ENCODE results near the gene EEF1AKMT4.

The EEF1AKMT4 gene

DNA sequence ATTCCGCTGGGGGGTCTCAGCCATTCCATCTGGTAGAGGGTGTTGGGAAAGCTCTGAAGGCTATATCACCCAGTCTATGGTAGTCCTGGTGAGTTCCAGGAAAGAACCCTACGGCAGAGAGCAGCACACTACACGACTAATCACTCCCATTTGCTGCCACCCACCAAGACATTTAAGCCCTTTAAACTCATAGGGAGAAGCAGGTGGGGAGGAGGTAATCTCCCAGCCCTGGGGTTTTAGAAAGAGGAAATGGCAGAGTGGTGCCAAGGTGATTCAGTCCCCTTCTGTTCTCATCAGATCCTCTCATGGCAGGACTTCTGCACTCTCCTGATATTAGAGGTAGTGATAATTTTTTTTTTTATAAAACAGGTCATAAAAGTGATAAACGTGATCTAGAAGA, 30.7 kb upstream of the EEF1AKMT4 start:
- Histone ChIP-seq H3K9me3 (ENCODE audit: control insufficient read depth, insufficient read depth, low read length) (no peaks in the 10 kb centered on the region), H3F3A (ENCODE audit: control insufficient read depth, insufficient read depth) (no peaks in the 10 kb centered on the region), H4K20me1 (ENCODE audit: control insufficient read depth, insufficient read depth, low read depth, low read length) (no peaks in the 10 kb centered on the region), H3K27ac (ENCODE audit: low read depth, low read length) (no peak overlapping the region), H3K9me2 (replicated peaks; ENCODE audit: control insufficient read depth, low read length) (no peaks in the 10 kb centered on the region), H3K36me3 (ENCODE audit: control insufficient read depth, low read length) (no peaks in the 10 kb centered on the region), H3K27me3 (ENCODE audit: control insufficient read depth, low read length) (0 out of 2 replicates have a peak, but pooled peaks cover 7% of the 10 kb centered on the region), H3K4me1 (ENCODE audit: control insufficient read depth, low read length) (no peaks in the 10 kb centered on the region), H3K4me2 (ENCODE audit: low read length) (no peak overlapping the region), H3K4me3 (ENCODE audit: low read length) (no peak overlapping the region), H3K79me2 (ENCODE audit: control insufficient read depth, low read length) (no peaks in the 10 kb centered on the region)
- TF ChIP-seq, protein P1, sequence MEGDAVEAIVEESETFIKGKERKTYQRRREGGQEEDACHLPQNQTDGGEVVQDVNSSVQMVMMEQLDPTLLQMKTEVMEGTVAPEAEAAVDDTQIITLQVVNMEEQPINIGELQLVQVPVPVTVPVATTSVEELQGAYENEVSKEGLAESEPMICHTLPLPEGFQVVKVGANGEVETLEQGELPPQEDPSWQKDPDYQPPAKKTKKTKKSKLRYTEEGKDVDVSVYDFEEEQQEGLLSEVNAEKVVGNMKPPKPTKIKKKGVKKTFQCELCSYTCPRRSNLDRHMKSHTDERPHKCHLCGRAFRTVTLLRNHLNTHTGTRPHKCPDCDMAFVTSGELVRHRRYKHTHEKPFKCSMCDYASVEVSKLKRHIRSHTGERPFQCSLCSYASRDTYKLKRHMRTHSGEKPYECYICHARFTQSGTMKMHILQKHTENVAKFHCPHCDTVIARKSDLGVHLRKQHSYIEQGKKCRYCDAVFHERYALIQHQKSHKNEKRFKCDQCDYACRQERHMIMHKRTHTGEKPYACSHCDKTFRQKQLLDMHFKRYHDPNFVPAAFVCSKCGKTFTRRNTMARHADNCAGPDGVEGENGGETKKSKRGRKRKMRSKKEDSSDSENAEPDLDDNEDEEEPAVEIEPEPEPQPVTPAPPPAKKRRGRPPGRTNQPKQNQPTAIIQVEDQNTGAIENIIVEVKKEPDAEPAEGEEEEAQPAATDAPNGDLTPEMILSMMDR (IDR thresholded peaks at IDR 0.05; ENCODE audit: low read depth, low read length, poor library complexity, severe bottlenecking), result no peak
- TF ChIP-seq EZH2phosphoT487 (IDR thresholded peaks at IDR 0.05; ENCODE audit: borderline replicate concordance, low read length), result no peak

DNA sequence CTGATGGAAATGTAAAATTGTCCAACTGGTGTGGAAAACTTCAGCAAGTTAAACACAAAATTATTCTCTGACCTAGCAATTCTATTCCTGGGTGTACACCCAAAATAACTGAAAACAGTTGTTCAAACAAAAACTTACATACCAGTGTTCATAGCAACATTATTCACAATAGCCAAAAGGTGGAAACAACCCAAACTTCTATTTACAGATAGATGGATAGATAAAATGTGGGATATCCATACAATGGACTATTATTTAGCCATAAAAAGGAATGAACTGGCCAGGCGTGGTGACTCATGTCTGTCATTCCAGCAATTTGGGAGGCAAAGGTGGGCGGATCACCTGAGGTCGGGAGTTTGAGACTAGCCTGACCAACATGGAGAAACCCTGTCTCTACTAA, 27.0 kb upstream of the EEF1AKMT4 start:
- Histone ChIP-seq H3F3A (ENCODE audit: control insufficient read depth, insufficient read depth) (no peaks in the 10 kb centered on the region), H3K4me1 (ENCODE audit: control insufficient read depth, low read length) (no peaks in the 10 kb centered on the region), H3K9me2 (replicated peaks; ENCODE audit: control insufficient read depth, low read length) (no peaks in the 10 kb centered on the region), H3K79me2 (ENCODE audit: control insufficient read depth, low read length) (no peaks in the 10 kb centered on the region), H4K20me1 (ENCODE audit: control insufficient read depth, insufficient read depth, low read depth, low read length) (no peaks in the 10 kb centered on the region), H3K27me3 (ENCODE audit: control insufficient read depth, low read length) (peaks cover 7% of the 10 kb centered on the region), H3K36me3 (ENCODE audit: control insufficient read depth, low read length) (no peaks in the 10 kb centered on the region), H3K27ac (ENCODE audit: low read depth, low read length) (no peak overlapping the region), H3K4me2 (ENCODE audit: low read length) (no peak overlapping the region), H3K9me3 (ENCODE audit: control insufficient read depth, insufficient read depth, low read length) (no peaks in the 10 kb centered on the region), H3K4me3 (ENCODE audit: low read length) (no peak overlapping the region)
- TF ChIP-seq, protein P1 (IDR thresholded peaks at IDR 0.05; ENCODE audit: low read depth, low read length, poor library complexity, severe bottlenecking), result no peak
- TF ChIP-seq EZH2phosphoT487 (IDR thresholded peaks at IDR 0.05; ENCODE audit: borderline replicate concordance, low read length), result no peak

DNA sequence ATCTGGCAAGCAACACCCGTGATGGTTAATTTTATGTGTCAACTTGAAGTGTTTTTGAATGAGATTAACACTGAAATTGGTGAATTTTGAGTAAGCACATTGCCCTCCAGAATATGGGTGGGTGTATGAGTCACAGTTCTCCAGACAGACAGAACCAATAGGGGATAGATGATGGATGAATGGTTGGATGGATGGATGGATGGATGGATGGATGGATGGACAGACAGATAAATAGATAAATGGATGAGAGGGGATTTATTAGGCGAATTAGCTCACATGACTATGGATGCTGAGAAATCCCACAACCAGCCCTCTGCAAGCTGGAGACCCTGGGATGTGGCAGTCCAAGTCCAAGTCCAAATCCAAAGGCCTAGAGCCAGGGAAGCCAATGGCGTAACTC, 25.5 kb upstream of the EEF1AKMT4 start:
- Histone ChIP-seq H4K20me1 (ENCODE audit: control insufficient read depth, insufficient read depth, low read depth, low read length) (0 out of 2 replicates have a peak, but pooled peaks cover 6% of the 10 kb centered on the region), H3K4me2 (ENCODE audit: low read length) (no peak overlapping the region), H3K27ac (ENCODE audit: low read depth, low read length) (no peak overlapping the region), H3K4me3 (ENCODE audit: low read length) (no peak overlapping the region), H3K4me1 (ENCODE audit: control insufficient read depth, low read length) (no peaks in the 10 kb centered on the region; the same call in 1 of the 2 replicates), H3K36me3 (ENCODE audit: control insufficient read depth, low read length) (no peaks in the 10 kb centered on the region), H3K9me2 (replicated peaks; ENCODE audit: control insufficient read depth, low read length) (no peaks in the 10 kb centered on the region), H3F3A (ENCODE audit: control insufficient read depth, insufficient read depth) (no peaks in the 10 kb centered on the region), H3K27me3 (ENCODE audit: control insufficient read depth, low read length) (peaks cover 21% of the 10 kb centered on the region), H3K79me2 (ENCODE audit: control insufficient read depth, low read length) (no peaks in the 10 kb centered on the region), H3K9me3 (ENCODE audit: control insufficient read depth, insufficient read depth, low read length) (no peaks in the 10 kb centered on the region)
- TF ChIP-seq EZH2phosphoT487 (IDR thresholded peaks at IDR 0.05; ENCODE audit: borderline replicate concordance, low read length), result no peak
- TF ChIP-seq, protein P1 (IDR thresholded peaks at IDR 0.05; ENCODE audit: low read depth, low read length, poor library complexity, severe bottlenecking), result no peak
